Common myeloid progenitor, CD34-positive (primary cell): Measurements from ENCODE around the gene SPINDOC.
A peak's percentile ranks its signal among the peaks of the same experiment; 100 is the strongest.
"Not testable (repeated sequence)": the region's sequence is repeated elsewhere in the genome, so short reads cannot be mapped to it uniquely, and the experiment has no call there.

Experiments used
- CTCF ChIA-PET: fragments of 350-600 bp; sonication (Branson Sonifier 250); formaldehyde crosslinking; loops from one replicate; lab custom pipeline; 2021; ENCODE audit warnings: antibody characterized with exemption; lab: Charles Lee
- POLR2A ChIA-PET: fragments of 350-600 bp; sonication (Branson Sonifier 250); formaldehyde crosslinking; loops from one replicate; lab custom pipeline; 2021; ENCODE audit warnings: antibody characterized with exemption; lab: Charles Lee
- DNase-seq, 3 donors: peaks; one replicate each; pipeline versions ENCODE4 v3.0.0 to v3.0.0-alpha.2; 2013
- H3K27ac ChIP-seq, 2 experiments: 1 replicate in 1 of 2; 2 replicates in 1 of 2; pipeline ENCODE4 v1.7.0; 2013; ENCODE audit warnings: inconsistent platforms in 2 of 2, low read length in 2 of 2, mild to moderate bottlenecking in 2 of 2, low read depth in 1 of 2, moderate library complexity in 1 of 2; ENCODE audit not compliant: severe bottlenecking in 2 of 2, insufficient read depth in 1 of 2, poor library complexity in 1 of 2
- H3K27me3 ChIP-seq, 5 experiments: replicated peaks in 2 of 5; 1 replicate in 3 of 5; 2 replicates in 2 of 5; pipeline versions ENCODE4 v1.6.1 to v1.7.0; 2013; ENCODE audit warnings: low read length in 4 of 5, mild to moderate bottlenecking in 2 of 5, moderate library complexity in 2 of 5, inconsistent platforms in 1 of 5; ENCODE audit not compliant: insufficient read depth in 5 of 5, control insufficient read depth in 4 of 5
- H3K36me3 ChIP-seq, 4 experiments: 1 replicate in 2 of 4; 2 replicates in 2 of 4; pipeline versions ENCODE4 v1.6.1 to v1.7.0; 2013; ENCODE audit warnings: low read length in 3 of 4, control low read depth in 1 of 4, mild to moderate bottlenecking in 1 of 4; ENCODE audit not compliant: control insufficient read depth in 4 of 4, insufficient read depth in 4 of 4
- H3K4me1 ChIP-seq, 4 experiments: 1 replicate in 3 of 4; 2 replicates in 1 of 4; pipeline versions ENCODE4 v1.6.1 to v1.7.1; 2013; ENCODE audit warnings: low read length in 3 of 4, mild to moderate bottlenecking in 3 of 4, control low read depth in 1 of 4, inconsistent platforms in 1 of 4, moderate library complexity in 1 of 4; ENCODE audit not compliant: control insufficient read depth in 4 of 4, insufficient read depth in 4 of 4; ENCODE audit errors: control extremely low read depth in 1 of 4
- H3K4me3 ChIP-seq, 7 experiments: 1 replicate in 4 of 7; 2 replicates in 3 of 7; pipeline versions ENCODE4 v1.5.1 to v1.7.0; 2013; ENCODE audit warnings: mild to moderate bottlenecking in 7 of 7, low read length in 6 of 7, moderate library complexity in 6 of 7, inconsistent platforms in 2 of 7, low read depth in 2 of 7, control low read depth in 1 of 7; ENCODE audit not compliant: insufficient read depth in 4 of 7, control insufficient read depth in 1 of 7; ENCODE audit errors: extremely low read depth in 1 of 7
- H3K9me3 ChIP-seq, 5 experiments: 1 replicate in 4 of 5; 2 replicates in 1 of 5; pipeline versions ENCODE4 v1.6.1 to v1.7.1; 2013; ENCODE audit warnings: low read length in 4 of 5, mild to moderate bottlenecking in 2 of 5, inconsistent platforms in 1 of 5, low read depth in 1 of 5, moderate library complexity in 1 of 5; ENCODE audit not compliant: control insufficient read depth in 4 of 5, insufficient read depth in 2 of 5; ENCODE audit errors: control extremely low read depth in 1 of 5
- WGBS: methylation state at CpG from one replicate; pipeline ENCODE4 v1.1.5; 2013; ENCODE audit not compliant: insufficient coverage; 5-methylcytosine and 5-hydroxymethylcytosine counted together

Gene SPINDOC

DNA sequence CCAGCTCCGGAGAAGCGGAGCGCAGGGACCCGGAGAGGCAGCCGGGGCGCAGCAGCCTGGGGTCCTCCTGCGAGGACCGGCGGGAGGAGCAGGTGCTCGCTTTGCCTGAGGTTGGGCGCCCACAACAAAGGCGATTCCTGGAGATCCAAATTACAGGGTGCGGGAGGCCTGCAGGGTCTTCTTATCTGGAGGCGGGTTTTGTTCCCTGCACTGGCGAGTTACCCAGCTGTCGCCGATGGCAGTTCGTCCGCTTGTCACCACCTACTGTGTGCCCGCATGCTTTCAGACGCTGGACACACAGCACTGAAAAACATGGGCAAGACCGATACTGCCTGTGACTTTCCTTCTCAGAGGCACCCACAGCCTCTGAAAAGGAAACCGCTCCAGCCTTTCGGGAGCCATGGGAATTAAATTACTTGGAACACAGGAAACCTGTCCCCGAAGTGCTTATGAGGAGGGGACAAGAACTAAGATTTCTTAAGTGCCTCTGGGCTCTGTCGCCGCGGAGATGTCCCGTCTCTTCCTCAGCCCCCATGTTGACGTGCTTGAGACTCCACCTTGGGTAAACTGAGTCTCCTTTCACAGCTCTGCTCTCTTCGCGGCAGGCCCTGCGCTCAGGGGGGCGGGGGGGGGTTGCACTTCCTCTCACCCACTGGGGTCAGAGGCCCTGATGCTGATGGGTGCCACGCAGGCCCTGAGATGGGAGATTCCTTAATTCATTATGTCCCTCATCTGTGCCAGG is 43.4 kb upstream of the SPINDOC start:
- H3K27ac ChIP-seq, result no peak overlapping the region
- H3K4me1 ChIP-seq, result peaks cover 0 to 31% (median 26%) of the 10 kb centered on the region in 4 experiments
- peak overlapping the region; percentile 76 to 93 (median 85) for H3K4me3 ChIP-seq
- WGBS, result 10% methylated on average over 26 of the region's 35 CpGs
- ChIA-PET CTCF (interaction anchor here (1.0 to 2.6 kb wide), 5 partner anchors 9 to 175 kb away, joined by 3 to 13 read pairs (median 4); no protein-coding TSS in a partner anchor), POLR2A (interaction anchor here (0.6 kb wide), 1 partner anchor 85 kb away, joined by 6 read pairs; no protein-coding TSS in a partner anchor)
- peak in 2 of 3 donors; percentile 15 to 46 for DNase-seq
- no peaks in the 10 kb centered on the region for H3K9me3 ChIP-seq
- H3K27me3 ChIP-seq, result peaks cover 0 to 29% (median 16%) of the 10 kb centered on the region in 5 experiments
- H3K36me3 ChIP-seq, result peaks cover 0 to 9% (median 5%) of the 10 kb centered on the region in 4 experiments

DNA sequence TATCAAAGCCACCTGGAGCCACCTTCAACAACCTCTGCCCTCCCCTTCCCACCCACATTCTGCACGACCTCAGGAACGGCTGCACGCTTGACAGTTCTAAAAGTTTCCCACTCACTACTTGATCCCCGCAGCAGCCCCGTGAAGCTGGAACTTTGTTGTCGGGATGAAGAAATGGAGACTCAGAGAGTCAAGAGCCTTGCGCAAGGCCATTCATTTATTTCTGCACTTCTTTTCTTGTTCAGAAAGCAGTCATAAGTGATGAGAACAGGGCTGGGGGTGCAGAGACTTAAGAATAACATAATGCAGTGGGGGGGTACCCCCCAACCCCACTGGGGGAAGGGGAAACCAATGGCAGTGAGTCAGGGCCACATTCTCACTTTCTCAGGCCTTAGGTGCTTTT is 42.5 kb upstream of the SPINDOC start:
- WGBS, result 100% methylated on average over 5 of the region's 7 CpGs
- Histone ChIP-seq H3K9me3 (no peaks in the 10 kb centered on the region), H3K4me1 (peaks cover 0 to 31% (median 26%) of the 10 kb centered on the region in 4 experiments), H3K36me3 (peaks cover 0 to 3% (median 0%) of the 10 kb centered on the region in 4 experiments), H3K27me3 (peaks cover 0 to 29% (median 16%) of the 10 kb centered on the region in 5 experiments), H3K27ac (no peak overlapping the region), H3K4me3 (no peak overlapping the region)
- ChIA-PET POLR2A (no interaction called here), CTCF (no interaction called here)
- no peak for DNase-seq

DNA sequence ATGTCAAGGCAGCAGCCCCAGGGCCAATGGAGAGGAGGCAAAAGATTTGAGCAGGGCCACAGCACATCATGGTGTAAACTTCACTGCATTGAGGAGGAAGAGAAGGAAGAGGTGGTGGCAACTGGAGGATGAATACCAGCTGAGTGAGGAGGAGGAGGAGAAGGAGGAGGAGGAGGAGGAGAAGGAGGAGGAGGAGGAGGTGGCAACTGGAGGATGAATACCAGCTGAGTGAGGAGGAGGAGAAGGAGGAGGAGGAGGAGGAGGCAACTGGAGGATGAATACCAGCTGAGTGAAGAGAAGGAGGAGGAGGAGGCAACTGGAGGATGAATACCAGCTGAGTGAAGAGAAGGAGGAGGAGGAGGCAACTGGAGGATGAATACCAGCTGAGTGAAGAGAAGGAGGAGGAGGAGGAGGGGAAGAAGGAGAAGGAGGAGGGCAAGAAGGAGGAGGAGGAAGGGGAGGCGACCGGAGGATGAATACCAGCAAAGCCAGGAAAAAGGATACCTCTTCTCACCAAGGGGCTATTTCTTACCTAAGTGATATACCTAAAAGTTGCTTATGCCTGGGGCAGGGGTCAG is 41.4 kb upstream of the SPINDOC start:
- DNase-seq, POLR2A ChIA-PET, H3K9me3 ChIP-seq, H3K36me3 ChIP-seq, H3K27ac ChIP-seq, H3K4me3 ChIP-seq: not testable (repeated sequence)
- CTCF ChIA-PET, result interaction anchor here (0.6 kb wide), 1 partner anchor 111 kb away, joined by 3 read pairs; no protein-coding TSS in a partner anchor
- peaks cover 0 to 29% (median 16%) of the 10 kb centered on the region in 5 experiments for H3K27me3 ChIP-seq
- WGBS, result 100% methylated on average over 2 of the region's 2 CpGs
- H3K4me1 ChIP-seq, result peaks cover 0 to 26% (median 20%) of the 10 kb centered on the region in 4 experiments

DNA sequence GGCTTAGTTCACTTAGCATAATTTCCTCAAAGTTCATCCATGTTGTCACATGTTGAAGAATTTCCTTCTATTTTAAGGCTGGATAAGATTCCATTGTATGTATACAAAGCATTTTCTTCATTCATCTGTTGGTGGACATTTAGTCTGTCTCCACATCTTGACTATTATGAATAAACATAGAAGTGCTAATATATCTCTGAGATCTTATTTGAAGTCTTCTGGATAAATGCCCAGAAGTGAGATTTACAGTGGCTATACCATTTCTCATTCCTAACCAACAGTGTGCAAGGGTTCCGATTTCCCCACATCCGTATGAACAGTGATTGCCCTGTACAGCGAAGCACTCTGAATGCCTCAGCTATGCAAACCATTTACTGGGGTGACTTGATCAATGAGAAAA is 38.1 kb upstream of the SPINDOC start:
- ChIA-PET POLR2A (no interaction called here), CTCF (no interaction called here)
- WGBS, result 100% methylated on average over 3 of the region's 3 CpGs
- Histone ChIP-seq H3K36me3 (no peaks in the 10 kb centered on the region), H3K9me3 (no peaks in the 10 kb centered on the region), H3K4me1 (peaks cover 0 to under 1% (median under 1%) of the 10 kb centered on the region in 4 experiments), H3K27me3 (peaks cover 0 to 23% (median 11%) of the 10 kb centered on the region in 5 experiments), H3K27ac (no peak overlapping the region), H3K4me3 (no peak overlapping the region)
- no peak for DNase-seq

DNA sequence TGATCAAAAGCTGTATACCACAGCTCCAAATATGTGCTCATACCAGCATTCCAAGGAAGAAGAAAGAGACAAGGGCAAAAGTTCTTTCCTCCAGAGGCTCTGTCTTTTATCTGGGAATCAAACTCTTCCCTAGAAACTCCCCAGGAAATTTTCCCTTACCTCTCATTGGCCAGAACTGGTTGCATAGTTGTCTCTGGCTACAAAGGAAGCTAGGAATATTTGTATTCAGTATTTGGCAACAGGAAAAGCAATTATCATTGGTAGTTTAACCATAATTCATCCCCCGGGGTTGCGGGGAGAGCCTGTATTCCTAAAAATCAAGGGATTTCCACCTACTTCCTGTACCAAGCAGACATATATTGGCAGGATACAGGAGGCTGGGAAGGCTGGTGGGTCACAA is 34.2 kb upstream of the SPINDOC start:
- Histone ChIP-seq H3K4me3 (no peak overlapping the region), H3K36me3 (no peaks in the 10 kb centered on the region), H3K4me1 (no peaks in the 10 kb centered on the region), H3K9me3 (no peaks in the 10 kb centered on the region), H3K27me3 (no peaks in the 10 kb centered on the region), H3K27ac (no peak overlapping the region)
- no CpG with 5 or more reads among the region's 2 CpGs for WGBS
- ChIA-PET POLR2A (no interaction called here), CTCF (interaction anchor here (1.0 to 1.5 kb wide), 3 partner anchors 10 to 167 kb away, joined by 3 to 5 read pairs (median 4); partner anchors contain the start of gene ZFTA)
- no peak for DNase-seq

DNA sequence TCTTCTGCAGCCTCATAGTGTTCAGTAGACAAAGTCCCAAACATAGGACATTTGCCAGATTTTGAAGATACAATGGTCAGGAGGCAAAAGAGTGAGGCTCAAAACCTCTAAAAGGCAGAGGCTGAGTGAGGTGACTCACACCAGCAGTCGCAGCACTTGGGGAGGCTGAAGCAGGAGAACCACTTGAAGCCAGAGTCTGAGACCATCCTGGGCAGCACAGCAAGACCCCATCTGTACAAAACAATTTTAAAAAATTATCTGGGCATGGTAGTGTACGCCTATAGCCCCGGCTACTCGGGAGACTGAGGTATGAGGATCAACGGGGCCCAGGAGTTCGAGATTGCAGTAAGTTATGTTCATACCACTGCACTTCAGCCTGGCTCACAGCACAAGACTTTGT is 30.5 kb upstream of the SPINDOC start:
- DNase-seq, result no peak
- no peak overlapping the region for H3K27ac ChIP-seq
- ChIA-PET CTCF (interaction anchor here (1.9 to 2.0 kb wide), 2 partner anchors 9 to 15 kb away, joined by 4 to 5 read pairs; no protein-coding TSS in a partner anchor), POLR2A (no interaction called here)
- H3K36me3 ChIP-seq, result no peaks in the 10 kb centered on the region
- no peaks in the 10 kb centered on the region for H3K4me1 ChIP-seq
- H3K4me3 ChIP-seq, result no peak overlapping the region
- H3K9me3 ChIP-seq, result no peaks in the 10 kb centered on the region
- 100% methylated on average over 4 of the region's 6 CpGs for WGBS
- H3K27me3 ChIP-seq, result no peaks in the 10 kb centered on the region
